HL-60 (cell line): ENCODE data around the gene DGLUCY.

ENCODE experiments used
- CTCF ChIP-seq: IDR thresholded peaks from one replicate; pipeline ENCODE4 v1.5.1; 2011; ENCODE audit warnings: low read length, control low read depth, inconsistent platforms; ENCODE audit not compliant: insufficient read depth
- POLR2AphosphoS5 ChIP-seq: IDR thresholded peaks from 2 replicates; pipeline ENCODE4 v1.6.1; 2012; ENCODE audit warnings: low read depth
- REST ChIP-seq: IDR thresholded peaks from 2 replicates; pipeline ENCODE4 v1.6.1; 2012; ENCODE audit warnings: low read depth; ENCODE audit not compliant: insufficient replicate concordance

- TF ChIP-seq CTCF: no peak
- TF ChIP-seq POLR2AphosphoS5: no peak
- no peak for TF ChIP-seq REST
Measured at GRCh38 chr14:91264151-91265150, 150.6 kb downstream of the DGLUCY start.
